T-cell (primary cell): ENCODE results near the gene RHOBTB3. TPM values are rescaled to one million over a fixed set of nuclear protein-coding genes. Genes with fewer than 3 reads are reported as not detected.

Source experiments
- ATAC-seq, 4 experiments: fragments of 200-7000 bp in 3 of 4; fragments of 150-1000 bp in 1 of 4; cut with Tn5 transposase; replicated peaks in 1 of 4; 1 replicate in 3 of 4; 2 replicates in 1 of 4; pipeline ENCODE4 v1.10.0; 2021; ENCODE audit warnings: moderate library complexity in 3 of 4, mild to moderate bottlenecking in 2 of 4, moderate number of reproducible peaks in 1 of 4
- CTCF ChIA-PET, 2 donors: fragments of 300-600 bp; sonication (Branson Sonifier 250); formaldehyde crosslinking; loops; one replicate each; lab custom pipeline; 2022; ENCODE audit warnings: antibody characterized with exemption in 2 of 2; lab: Charles Lee
- POLR2A ChIA-PET, 2 donors: fragments of 300-600 bp; sonication (Branson Sonifier 250); formaldehyde crosslinking; loops; one replicate each; lab custom pipeline; 2022; ENCODE audit warnings: antibody characterized with exemption in 2 of 2; lab: Charles Lee
- DNase-seq, 35 experiments: peaks; one replicate each; pipeline versions ENCODE4 v3.0.0 to v3.0.0-alpha.2; 2013 to 2023
- H3K27ac ChIP-seq: one replicate; pipeline ENCODE4 v1.5.1; 2013; ENCODE audit warnings: low read length
- H3K27me3 ChIP-seq, 2 experiments: replicated peaks in 1 of 2; 1 replicate in 1 of 2; 2 replicates in 1 of 2; pipeline versions ENCODE4 v1.6.1 to v1.7.0; 2013; ENCODE audit warnings: low read length in 1 of 2, mixed read lengths in 1 of 2; ENCODE audit not compliant: control insufficient read depth in 2 of 2, insufficient read depth in 2 of 2; ENCODE audit errors: extremely low read depth in 1 of 2
- H3K36me3 ChIP-seq, 2 donors: 1 replicate in 1 of 2; 2 replicates in 1 of 2; pipeline versions ENCODE4 v1.6.1 to v1.7.0; 2013; ENCODE audit warnings: low read length in 1 of 2; ENCODE audit not compliant: control insufficient read depth in 2 of 2, insufficient read depth in 1 of 2; ENCODE audit errors: extremely low read depth in 1 of 2
- H3K4me1 ChIP-seq, 2 experiments: 1 replicate in 1 of 2; 2 replicates in 1 of 2; pipeline versions ENCODE4 v1.6.1 to v1.7.0; 2013; ENCODE audit warnings: low read length in 2 of 2, mixed read lengths in 1 of 2; ENCODE audit not compliant: insufficient read depth in 2 of 2, control insufficient read depth in 1 of 2; ENCODE audit errors: extremely low read depth in 1 of 2
- H3K4me3 ChIP-seq, 2 donors: 1 replicate in 1 of 2; 2 replicates in 1 of 2; pipeline versions ENCODE4 v1.5.1 to v1.7.0; 2013; ENCODE audit warnings: mild to moderate bottlenecking in 2 of 2, low read length in 1 of 2, moderate library complexity in 1 of 2; ENCODE audit not compliant: control insufficient read depth in 1 of 2; ENCODE audit errors: extremely low read depth in 1 of 2
- H3K9me3 ChIP-seq: 2 replicates; pipeline ENCODE4 v1.7.0; 2013
- H3K27ac Mint-ChIP-seq, 2 donors: one replicate each; pipeline ENCODE4 v1.8.0; 2020 to 2021; ENCODE audit warnings: mild to moderate bottlenecking in 2 of 2, mixed read lengths in 2 of 2
- H3K27me3 Mint-ChIP-seq, 2 donors: one replicate each; pipeline ENCODE4 v1.8.0; 2021 to 2022; ENCODE audit warnings: mixed read lengths in 2 of 2
- H3K36me3 Mint-ChIP-seq: one replicate; pipeline ENCODE4 v1.8.0; 2021; ENCODE audit warnings: mixed read lengths
- H3K4me1 Mint-ChIP-seq, 3 donors: one replicate each; pipeline ENCODE4 v1.8.0; 2020 to 2022; ENCODE audit warnings: mixed read lengths in 3 of 3, mild to moderate bottlenecking in 1 of 3
- H3K4me3 Mint-ChIP-seq, 3 donors: one replicate each; pipeline ENCODE4 v1.8.0; 2020 to 2022; ENCODE audit warnings: mild to moderate bottlenecking in 3 of 3, mixed read lengths in 3 of 3, moderate library complexity in 3 of 3
- H3K9me3 Mint-ChIP-seq, 3 donors: one replicate each; pipeline ENCODE4 v1.8.0; 2020 to 2022; ENCODE audit warnings: mixed read lengths in 3 of 3
- WGBS: methylation state at CpG from one replicate; pipeline ENCODE4 v1.1.5; 2013; ENCODE audit warnings: missing lambda C conversion rate; ENCODE audit not compliant: insufficient coverage; 5-methylcytosine and 5-hydroxymethylcytosine counted together
- total RNA-seq, 35 experiments: library from RNA in 6 of 35; stranded (reverse) in 6 of 35; fragments of 120-200 nt in 1 of 35; gene quantifications; one replicate each; pipeline versions ENCODE4 v1.2.1 to v1.2.4 and lab custom pipeline; 2013 to 2026

RHOBTB3 gene
- total RNA-seq, 5 donors from 2014 or later (not counting 1 experiment from before 2014, with no cell fraction given) = 2.6 to 4.8 (median 3.6) TPM

DNA sequence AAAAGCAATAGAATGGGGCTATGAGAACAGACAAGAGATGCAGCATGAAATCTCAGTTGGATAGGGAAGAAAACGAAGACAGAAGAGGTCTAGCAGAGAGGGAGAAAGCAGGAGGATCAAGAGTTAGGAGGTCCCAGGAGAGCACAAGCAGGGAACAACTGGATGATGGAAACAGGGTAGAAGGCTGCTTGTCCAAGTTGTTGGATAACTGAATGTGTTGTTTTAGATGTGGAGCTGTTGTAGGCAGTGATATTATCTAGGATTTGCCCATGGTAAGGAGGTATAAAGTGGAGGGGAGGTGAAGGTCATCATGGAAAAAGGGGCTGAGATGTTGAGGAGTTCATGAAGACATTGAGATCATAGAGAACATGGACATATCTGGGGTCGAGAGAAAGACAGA, 12.4 kb upstream of the RHOBTB3 start:
- Histone ChIP-seq H3K4me3 (no peak overlapping the region), H3K9me3 (no peaks in the 10 kb centered on the region), H3K36me3 (no peaks in the 10 kb centered on the region), H3K27me3 (no peaks in the 10 kb centered on the region), H3K4me1 (peaks cover 8 to 28% of the 10 kb centered on the region in 2 experiments), H3K27ac (no peak overlapping the region)
- H3K4me3 Mint-ChIP-seq = no peak overlapping the region
- DNase-seq (no peak), ATAC-seq (no peak)
- no peaks in the 10 kb centered on the region for H3K36me3 Mint-ChIP-seq
- no peak overlapping the region for H3K27ac Mint-ChIP-seq
- POLR2A ChIA-PET = interaction anchor here in 1 of 2 donors (0.6 kb wide), 1 partner anchor 137 kb away, joined by 3 read pairs; no protein-coding TSS in a partner anchor
- CTCF ChIA-PET = interaction anchor here in 1 of 2 donors (0.6 to 1.2 kb wide), 2 partner anchors 24 to 54 kb away, joined by 3 to 4 read pairs; no protein-coding TSS in a partner anchor
- no peaks in the 10 kb centered on the region for H3K9me3 Mint-ChIP-seq
- H3K27me3 Mint-ChIP-seq = no peaks in the 10 kb centered on the region
- WGBS = 81% methylated on average over 2 of the region's 2 CpGs
- peaks cover 4 to 19% (median 12%) of the 10 kb centered on the region in 3 donors for H3K4me1 Mint-ChIP-seq

DNA sequence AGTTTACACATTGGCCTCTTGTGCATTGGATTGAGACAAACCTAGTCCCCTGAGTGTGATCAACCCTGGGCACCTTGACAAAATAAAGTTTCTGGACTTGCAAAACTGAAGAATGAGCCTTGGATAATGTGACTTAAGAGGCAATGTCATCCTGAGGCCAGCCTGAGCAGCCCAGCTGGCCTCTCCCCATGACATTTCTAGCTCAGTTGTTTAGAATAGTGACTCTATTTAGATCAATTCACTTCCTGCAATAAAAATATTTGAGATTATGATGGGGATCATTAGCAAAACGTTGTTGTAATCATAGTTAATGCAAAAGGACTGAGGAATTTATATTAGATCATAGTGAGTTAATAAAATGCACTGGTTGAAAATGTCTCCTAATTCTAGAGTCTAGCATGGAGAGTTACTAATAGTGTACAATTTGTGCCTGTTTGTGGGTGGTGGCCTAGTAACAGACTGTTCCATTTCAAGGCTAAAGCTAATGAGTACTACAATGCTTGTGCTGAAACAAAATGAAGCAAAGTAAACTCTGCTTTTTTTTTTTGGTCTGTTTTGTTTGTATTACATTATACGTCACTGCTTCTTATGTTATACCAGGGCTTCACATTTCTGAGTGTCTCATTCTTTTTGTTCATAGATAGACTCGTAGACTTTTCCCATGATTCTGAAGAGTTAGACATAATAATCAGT, 10.9 kb upstream of the RHOBTB3 start:
- DNase-seq = no peak
- Mint-ChIP-seq H3K9me3 (no peaks in the 10 kb centered on the region), H3K36me3 (no peaks in the 10 kb centered on the region), H3K4me1 (peaks cover 5 to 18% (median 13%) of the 10 kb centered on the region in 3 donors), H3K27me3 (no peaks in the 10 kb centered on the region), H3K4me3 (no peak overlapping the region), H3K27ac (no peak overlapping the region)
- ATAC-seq = no peak
- Histone ChIP-seq H3K4me3 (no peak overlapping the region), H3K36me3 (no peaks in the 10 kb centered on the region), H3K4me1 (peaks cover 8 to 28% of the 10 kb centered on the region in 2 experiments), H3K27me3 (no peaks in the 10 kb centered on the region), H3K9me3 (no peaks in the 10 kb centered on the region), H3K27ac (no peak overlapping the region)
- WGBS = no CpG with 5 or more reads among the region's 3 CpGs
- ChIA-PET CTCF (no interaction called here), POLR2A (no interaction called here)

DNA sequence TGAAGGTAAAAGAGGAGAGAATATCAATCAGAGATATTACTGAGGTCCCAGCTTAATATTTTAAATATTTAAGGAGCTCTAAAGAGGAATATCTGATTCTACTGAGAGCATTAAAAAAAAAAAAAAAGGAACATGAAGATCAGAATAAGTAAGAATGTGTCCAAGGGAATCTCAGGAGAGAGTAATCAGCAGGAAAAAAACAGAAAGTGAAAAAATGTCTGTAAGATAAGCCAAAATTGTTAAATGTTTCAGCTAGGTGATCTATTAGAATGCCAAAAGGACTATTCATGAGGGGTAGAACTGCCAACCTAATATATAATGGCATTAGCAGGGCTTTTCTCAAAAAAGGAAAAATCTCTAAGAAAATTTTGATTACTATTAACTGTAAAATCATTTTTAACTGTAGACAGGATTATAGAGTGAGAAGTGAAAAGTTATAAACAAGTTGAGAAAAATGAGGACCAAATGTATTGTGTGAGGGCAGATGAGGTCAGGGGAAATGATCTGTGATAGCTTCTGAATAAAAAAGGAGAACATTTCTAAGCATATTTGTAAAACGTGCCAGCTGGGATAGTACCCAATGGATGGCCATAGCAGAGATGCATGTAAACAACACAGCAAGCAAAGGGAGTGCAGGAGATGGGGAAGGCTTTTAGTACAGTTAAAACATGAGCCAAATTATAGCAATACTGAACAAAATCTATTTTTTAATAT, 9.4 kb upstream of the RHOBTB3 start:
- ChIA-PET POLR2A (interaction anchor here (0.6 to 1.0 kb wide), 2 partner anchors 9 to 241 kb away, joined by 4 to 5 read pairs; no protein-coding TSS in a partner anchor), CTCF (no interaction called here)
- Mint-ChIP-seq H3K9me3 (no peaks in the 10 kb centered on the region), H3K36me3 (no peaks in the 10 kb centered on the region), H3K4me1 (peaks cover 8 to 13% (median 11%) of the 10 kb centered on the region in 3 donors), H3K27ac (no peak overlapping the region), H3K27me3 (no peaks in the 10 kb centered on the region), H3K4me3 (no peak overlapping the region)
- DNase-seq (no peak), ATAC-seq (no peak)
- H3K4me1 ChIP-seq = peaks cover 8 to 32% of the 10 kb centered on the region in 2 experiments
- no CpG with 5 or more reads among the region's 1 CpG for WGBS
- no peak overlapping the region for H3K4me3 ChIP-seq
- H3K27ac ChIP-seq = no peak overlapping the region
- no peaks in the 10 kb centered on the region for H3K36me3 ChIP-seq
- no peaks in the 10 kb centered on the region for H3K27me3 ChIP-seq
- no peaks in the 10 kb centered on the region for H3K9me3 ChIP-seq

DNA sequence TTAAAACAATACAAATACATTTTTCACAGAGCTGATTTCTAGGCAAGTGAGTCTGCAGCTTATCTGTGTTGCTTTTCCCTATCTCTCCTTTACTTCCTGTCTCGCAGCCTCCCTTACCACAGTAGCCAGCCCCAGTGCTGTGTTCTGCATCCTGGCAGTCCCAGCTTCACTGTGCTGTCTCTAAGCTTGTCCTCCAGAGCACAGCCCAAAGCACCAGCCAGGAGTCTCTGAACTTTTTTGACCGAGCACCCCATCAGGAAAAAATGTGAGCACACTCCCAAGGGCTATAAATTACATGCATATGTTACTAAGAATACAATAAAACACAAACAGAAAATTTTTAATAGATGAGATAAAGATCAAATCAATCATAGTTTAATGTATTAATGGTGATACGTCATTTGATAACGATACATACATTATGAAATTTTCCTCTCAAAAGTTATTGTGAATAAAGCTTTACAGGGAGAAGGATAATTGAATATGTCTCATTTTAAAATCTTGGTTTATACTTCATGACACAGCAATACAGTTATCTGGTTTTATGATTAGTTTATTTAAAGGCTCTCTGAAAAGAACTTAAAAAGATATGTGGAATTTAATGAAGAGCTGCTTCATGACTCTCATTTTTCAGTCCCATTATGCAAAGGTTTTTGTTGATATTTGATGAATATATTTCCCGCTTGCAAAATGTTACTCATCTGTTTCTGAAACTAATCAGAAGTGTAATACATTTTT, 7.3 kb upstream of the RHOBTB3 start:
- DNase-seq (no peak), ATAC-seq (no peak)
- Histone ChIP-seq H3K4me1 (peaks cover 0 to 32% of the 10 kb centered on the region in 2 experiments), H3K27ac (no peak overlapping the region), H3K36me3 (no peaks in the 10 kb centered on the region), H3K27me3 (no peaks in the 10 kb centered on the region), H3K9me3 (no peaks in the 10 kb centered on the region), H3K4me3 (no peak overlapping the region)
- 25% methylated on average over 1 of the region's 5 CpGs for WGBS
- no peaks in the 10 kb centered on the region for H3K36me3 Mint-ChIP-seq
- no peaks in the 10 kb centered on the region for H3K9me3 Mint-ChIP-seq
- no peak overlapping the region for H3K27ac Mint-ChIP-seq
- no peaks in the 10 kb centered on the region for H3K27me3 Mint-ChIP-seq
- H3K4me1 Mint-ChIP-seq = peaks cover 25 to 29% (median 28%) of the 10 kb centered on the region in 3 donors
- H3K4me3 Mint-ChIP-seq = no peak overlapping the region
- ChIA-PET POLR2A (interaction anchor here in 1 of 2 donors (0.6 to 0.7 kb wide), 2 partner anchors 76 to 1660 kb away, joined by 3 read pairs; no protein-coding TSS in a partner anchor), CTCF (interaction anchor here (0.6 to 1.0 kb wide), 4 partner anchors 26 to 341 kb away, joined by 3 to 4 read pairs (median 3); no protein-coding TSS in a partner anchor)

DNA sequence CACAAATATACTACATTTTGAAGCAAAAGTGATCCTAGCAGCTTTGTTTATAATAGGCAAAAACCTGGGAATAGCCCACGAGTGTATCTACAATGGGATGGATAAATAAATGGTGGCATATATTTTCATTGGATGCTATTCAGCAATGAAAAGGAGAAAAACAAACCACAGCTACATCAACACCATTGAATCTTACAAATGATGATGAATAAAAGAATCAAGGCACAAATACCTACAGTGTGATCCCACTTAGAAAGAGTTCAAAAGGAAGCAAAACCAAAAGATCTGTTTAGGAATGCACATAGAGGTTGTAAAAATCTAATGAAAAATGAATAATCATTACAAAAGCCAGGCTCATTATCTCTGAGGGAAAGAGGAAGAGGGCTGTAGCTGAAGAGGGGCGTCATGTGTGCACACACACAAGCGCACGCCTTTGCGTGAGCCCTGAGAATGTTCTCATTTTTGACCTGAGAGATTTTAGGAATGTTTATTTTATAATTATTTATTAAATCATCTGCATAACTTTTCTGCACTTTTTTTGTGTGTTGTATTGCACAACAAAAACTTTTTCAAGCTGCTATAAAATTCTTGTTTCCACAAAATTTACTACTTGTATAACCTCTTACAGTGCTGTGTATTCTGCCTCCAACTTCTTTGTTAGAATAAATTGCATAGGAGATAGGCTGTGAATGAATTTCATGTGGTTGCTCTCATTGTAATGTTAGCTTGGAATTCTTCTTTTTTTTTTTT, 5.9 kb upstream of the RHOBTB3 start:
- H3K9me3 Mint-ChIP-seq = no peaks in the 10 kb centered on the region
- ATAC-seq (no peak), DNase-seq (no peak)
- H3K27ac ChIP-seq = no peak overlapping the region
- no peak overlapping the region for H3K4me3 ChIP-seq
- no CpG with 5 or more reads among the region's 5 CpGs for WGBS
- ChIA-PET POLR2A (interaction anchor here in 1 of 2 donors (0.7 kb wide), 1 partner anchor 35 kb away, joined by 3 read pairs; no protein-coding TSS in a partner anchor), CTCF (no interaction called here)
- H3K36me3 Mint-ChIP-seq = no peaks in the 10 kb centered on the region
- peaks cover 0 to 4% of the 10 kb centered on the region in 2 donors for H3K27me3 Mint-ChIP-seq
- no peak overlapping the region for H3K27ac Mint-ChIP-seq
- no peaks in the 10 kb centered on the region for H3K27me3 ChIP-seq
- peaks cover 0 to 41% of the 10 kb centered on the region in 2 experiments for H3K4me1 ChIP-seq
- H3K9me3 ChIP-seq = no peaks in the 10 kb centered on the region
- no peaks in the 10 kb centered on the region for H3K36me3 ChIP-seq
- H3K4me1 Mint-ChIP-seq = peaks cover 25 to 42% (median 32%) of the 10 kb centered on the region in 3 donors
- no peak overlapping the region for H3K4me3 Mint-ChIP-seq
